Suprapubic skin (tissue), 4 donors: ENCODE measurements around the gene MOB3C.

Experiments used
- CTCF ChIP-seq, 2 donors: fragments of 200-600 bp in 1 of 2; fragments of 450-650 bp in 1 of 2; sonication (generic) in 1 of 2; IDR thresholded peaks; one replicate each; pipeline ENCODE4 v1.5.1; 2016 to 2019; ENCODE audit warnings: antibody characterized with exemption in 2 of 2, mild to moderate bottlenecking in 1 of 2, moderate library complexity in 1 of 2
- EP300 ChIP-seq: sonication (generic); formaldehyde crosslinking; IDR thresholded peaks from one replicate; pipeline ENCODE4 v1.6.1; 2017; ENCODE audit warnings: antibody characterized with exemption
- POLR2A ChIP-seq, 2 donors: fragments of 450-650 bp; IDR thresholded peaks; one replicate each; pipeline ENCODE4 v1.6.1; 2017; ENCODE audit warnings: antibody characterized with exemption in 2 of 2, mild to moderate bottlenecking in 2 of 2, moderate library complexity in 2 of 2
- POLR2AphosphoS5 ChIP-seq, 3 donors: sonication (generic); formaldehyde crosslinking; IDR thresholded peaks; one replicate each; pipeline ENCODE4 v1.6.1; 2017; ENCODE audit warnings: antibody characterized with exemption in 3 of 3

GRCh38 chr1:46647611-46648010 is 31.0 kb upstream of the MOB3C start:
- no peak for TF ChIP-seq CTCF (IDR thresholded peaks at IDR 0.05)
- no peak for TF ChIP-seq POLR2A (IDR thresholded peaks at IDR 0.05)
- TF ChIP-seq POLR2AphosphoS5 (IDR thresholded peaks at IDR 0.05): no peak
- TF ChIP-seq EP300: no peak
